H1 (cell line): ENCODE results near the gene SPATA6L. TPM values are rescaled to one million over a fixed set of nuclear protein-coding genes. Genes with fewer than 3 reads are reported as not detected.

ENCODE experiments used
- BRCA1 ChIP-seq: IDR thresholded peaks from 2 replicates; pipeline ENCODE4 v1.6.1; 2012; ENCODE audit warnings: low read depth, low read length, improper control_type of control experiment
- KDM5A ChIP-seq: fragments of 200-600 bp; IDR thresholded peaks from 2 replicates; pipeline ENCODE4 v1.7.1; 2012; ENCODE audit warnings: mild to moderate bottlenecking, low read length, inconsistent platforms, mixed read lengths
- SIN3A ChIP-seq, 2 experiments: IDR thresholded peaks in 1 of 2; conservative IDR thresholded peaks in 1 of 2; 2 replicates each; pipeline ENCODE4 v1.6.1; 2011 to 2012; ENCODE audit warnings: low read length in 2 of 2, improper control_type of control experiment in 1 of 2, low read depth in 1 of 2, mild to moderate bottlenecking in 1 of 2
- SP4 ChIP-seq: IDR thresholded peaks from 2 replicates; pipeline ENCODE4 v1.6.1; 2012; ENCODE audit warnings: low read length, inconsistent platforms
- TCF12 ChIP-seq: IDR thresholded peaks from 2 replicates; pipeline ENCODE4 v1.6.1; 2011; ENCODE audit warnings: low read depth, mild to moderate bottlenecking, low read length
- polyA plus RNA-seq, 7 experiments: library from polyadenylated mRNA; depleted of rRNA in 3 of 7; stranded (reverse) in 5 of 7; unstranded in 2 of 7; fragments of >200 nt in 5 of 7; fragments of 200-250 nt in 2 of 7; gene quantifications; 1 replicate in 5 of 7; 2 replicates in 1 of 7; 4 replicates in 1 of 7; pipeline versions ENCODE4 v1.2.1 to v1.2.3, GENCODE V29; 2011 to 2013; ENCODE audit warnings: missing spikeins in 2 of 7, mixed read lengths in 2 of 7
- total RNA-seq: library from RNA; stranded (reverse); fragmentation: NEBNext Ultra II Directional; extraction: Animal tissue kit (Norgen Biotek cat#: 25700); gene quantifications from 2 replicates; pipeline ENCODE4 v1.2.1, GENCODE V29; 2021

The SPATA6L gene
- total and polyA plus RNA-seq, 2 of the 8 experiments (the other 6 are each of a cell fraction or from before 2014, with no cell fraction given): 0.57 to 1.1 TPM

DNA sequence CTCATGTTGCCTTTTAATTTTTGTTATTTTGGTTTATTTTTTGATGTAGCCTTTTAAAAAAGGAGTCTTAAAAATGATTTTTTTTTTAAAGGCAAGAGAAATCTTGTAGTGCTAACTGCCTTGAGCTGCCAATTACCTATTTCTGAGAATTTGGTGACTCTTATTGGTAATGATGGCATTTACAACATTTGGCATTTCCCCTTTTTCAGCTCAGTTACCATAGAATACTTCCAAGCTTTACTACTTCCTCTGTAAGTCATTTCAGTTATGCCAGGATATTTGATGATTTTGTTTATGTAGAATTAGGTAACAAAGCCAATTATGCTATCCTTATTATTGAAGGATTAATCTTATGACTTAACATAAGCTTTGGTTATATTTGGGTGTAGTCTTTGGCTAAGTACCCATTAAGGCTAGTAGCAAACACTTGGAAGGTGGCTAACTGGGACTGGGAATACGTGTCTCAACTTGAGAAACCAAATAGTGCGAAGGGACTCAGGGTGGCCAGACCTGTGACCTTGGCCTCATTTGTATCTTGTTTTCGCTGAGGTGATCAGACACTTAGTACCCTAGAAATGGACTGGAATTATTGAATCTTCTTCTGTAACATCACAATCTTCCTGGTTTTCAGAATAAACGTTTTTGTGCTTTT, 40.8 kb upstream of the SPATA6L start (continued):
- TF ChIP-seq SIN3A (conservative IDR thresholded peaks at IDR 0.05 in 1 of 2, IDR thresholded peaks at IDR 0.05 in 1 of 2; ENCODE audit: low read depth in 1 of 2, low read length in 2 of 2): no peak
- TF ChIP-seq BRCA1: no peak
- TF ChIP-seq SP4: no peak
- TF ChIP-seq TCF12: no peak
- TF ChIP-seq KDM5A: no peak
